Keratinocyte (primary cell): Measurements from ENCODE around the gene PLA2G2E.

Source experiments
- CTCF ChIP-seq, 3 experiments: IDR thresholded peaks in 1 of 3; conservative IDR thresholded peaks in 1 of 3; optimal IDR thresholded peaks in 1 of 3; 2 replicates in 2 of 3; 3 replicates in 1 of 3; pipeline versions ENCODE3 to v1.5.1; 2011; ENCODE audit warnings: low read length in 3 of 3, mild to moderate bottlenecking in 3 of 3, moderate library complexity in 2 of 3, control low read depth in 1 of 3, inconsistent platforms in 1 of 3; ENCODE audit not compliant: insufficient read depth in 2 of 3; ENCODE audit errors: extremely low read depth in 1 of 3
- EZH2 ChIP-seq: IDR thresholded peaks from one replicate; pipeline ENCODE4 v1.6.1; 2012; ENCODE audit warnings: inconsistent platforms, mild to moderate bottlenecking, low read length, moderate library complexity

DNA sequence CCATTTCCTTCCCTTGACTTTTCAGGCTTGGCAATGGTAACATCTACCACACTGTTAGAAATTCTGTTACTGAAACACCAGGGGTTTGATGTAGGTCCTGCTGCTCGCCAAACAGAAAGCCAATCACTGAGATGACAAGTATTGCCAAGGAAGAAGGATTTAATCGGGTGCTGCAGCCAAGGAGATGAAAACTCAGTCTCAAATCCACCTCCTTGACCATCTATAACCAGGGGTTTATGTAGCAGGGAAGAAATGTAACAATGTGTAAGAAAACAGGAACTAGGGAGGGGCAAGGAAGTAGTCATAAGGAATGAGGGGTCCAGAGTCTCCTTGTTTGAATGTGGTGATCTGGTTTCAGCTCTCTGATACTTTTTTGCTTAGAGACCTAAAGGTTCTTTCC lies 30.6 kb upstream of the PLA2G2E start:
- no peak for TF ChIP-seq EZH2
- TF ChIP-seq CTCF (optimal IDR thresholded peaks at IDR 0.05 in 1 of 3, IDR thresholded peaks at IDR 0.05 in 1 of 3, conservative IDR thresholded peaks at IDR 0.05 in 1 of 3; ENCODE audit: extremely low read depth in 1 of 3, insufficient read depth in 2 of 3, low read length in 3 of 3) = no peak
